HG03045 (cell line): ENCODE data around the gene DNAH6.

Experiments used
- ATAC-seq: cut with Tn5 transposase; IDR thresholded peaks from one replicate; pipeline ENCODE4 v1.9.1; 2021; ENCODE audit warnings: mild to moderate bottlenecking, moderate library complexity; ENCODE audit not compliant: unreplicated experiment

DNAH6 gene

DNA sequence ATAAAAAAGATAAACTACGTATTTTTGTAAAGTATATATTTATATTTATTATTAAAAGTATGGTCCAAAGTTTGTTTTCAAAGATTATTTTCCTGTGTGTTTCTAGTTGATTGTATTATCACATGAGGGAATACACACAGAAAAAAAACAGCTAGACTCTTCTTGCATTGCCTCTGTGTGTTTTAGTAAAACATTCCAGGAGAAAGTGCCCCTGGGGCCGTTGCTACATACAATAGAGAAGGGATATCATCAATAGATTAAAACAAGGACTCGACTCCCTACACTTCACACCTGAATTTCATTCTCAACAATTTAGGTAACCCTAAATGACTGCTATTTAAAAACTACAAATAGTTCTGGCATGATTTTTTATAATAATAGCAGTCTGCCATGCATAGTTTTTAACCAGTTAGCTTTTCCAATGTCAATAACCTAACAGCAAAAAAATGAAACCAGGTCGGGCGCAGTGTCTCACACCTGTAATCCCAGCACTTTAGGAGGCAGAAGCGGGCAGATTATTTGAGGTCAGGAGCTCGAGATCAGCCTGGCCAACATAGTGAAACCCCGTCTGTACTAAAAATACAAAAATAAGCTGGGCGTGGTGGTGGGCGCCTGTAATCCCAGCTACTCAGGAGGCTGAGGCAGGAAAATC is 171.3 kb downstream of the DNAH6 start:
- no peak for ATAC-seq

DNA sequence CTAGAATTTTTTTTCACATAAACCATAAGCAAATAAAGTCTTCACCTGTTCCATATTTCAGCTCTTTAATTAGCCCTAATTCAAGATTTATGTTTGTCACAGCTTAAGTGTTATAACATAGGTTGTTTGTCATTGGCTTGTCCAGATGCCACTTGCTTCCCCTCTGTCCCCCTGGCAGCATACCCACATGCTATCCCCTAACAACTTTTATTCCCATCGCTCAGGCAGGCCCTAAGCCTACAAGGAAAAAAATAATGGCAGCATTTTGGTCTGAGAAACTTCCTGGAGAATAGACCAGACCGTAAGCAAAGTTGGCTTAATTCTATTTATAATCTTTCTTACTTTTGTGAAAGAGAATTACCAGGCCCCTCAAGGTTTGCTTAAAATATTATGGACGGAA is 173.9 kb downstream of the DNAH6 start:
- no peak for ATAC-seq

DNA sequence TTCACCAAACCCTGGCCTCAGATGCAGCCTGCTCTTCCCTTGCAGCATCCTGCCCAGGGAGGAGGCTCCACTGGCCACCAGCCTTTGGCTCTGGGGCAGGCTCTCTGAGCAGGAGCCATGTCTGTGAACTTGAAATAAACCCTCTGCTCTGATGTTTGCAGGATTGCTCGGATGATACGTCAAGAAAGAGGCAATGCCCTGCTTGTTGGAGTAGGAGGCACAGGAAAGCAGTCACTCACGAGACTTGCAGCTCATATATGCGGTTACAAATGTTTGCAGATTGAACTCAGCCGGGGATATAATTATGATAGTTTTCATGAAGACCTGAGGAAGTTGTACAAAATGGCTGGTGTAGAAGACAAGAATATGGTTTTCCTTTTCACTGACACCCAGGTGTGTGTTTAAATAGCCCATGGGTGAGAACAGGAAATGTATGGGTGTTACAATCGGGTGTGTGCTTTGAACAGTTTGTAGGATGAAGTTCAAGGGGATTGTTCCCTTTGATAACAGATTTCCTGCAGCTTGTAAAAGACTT is 177.9 kb downstream of the DNAH6 start:
- ATAC-seq, result no peak

DNA sequence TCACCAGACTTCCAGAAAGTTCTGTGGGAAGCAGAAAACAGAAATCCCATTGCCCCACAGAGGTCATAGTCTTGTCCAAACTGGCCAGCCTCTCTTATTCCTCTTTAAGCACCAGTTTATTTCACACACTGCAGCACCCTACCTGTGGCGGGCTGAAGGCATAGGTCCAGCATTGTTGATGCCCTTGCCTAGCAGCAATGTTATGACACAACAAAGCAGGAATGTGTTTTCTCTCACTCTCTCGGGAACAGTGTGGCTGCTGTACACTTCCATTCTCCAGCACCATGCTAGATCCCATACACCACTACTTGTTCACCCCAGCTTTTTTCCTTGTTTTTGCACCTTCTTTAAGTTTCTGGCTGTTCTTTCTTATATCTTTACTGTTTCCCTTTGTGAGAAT is 181.6 kb downstream of the DNAH6 start:
- no peak for ATAC-seq

DNA sequence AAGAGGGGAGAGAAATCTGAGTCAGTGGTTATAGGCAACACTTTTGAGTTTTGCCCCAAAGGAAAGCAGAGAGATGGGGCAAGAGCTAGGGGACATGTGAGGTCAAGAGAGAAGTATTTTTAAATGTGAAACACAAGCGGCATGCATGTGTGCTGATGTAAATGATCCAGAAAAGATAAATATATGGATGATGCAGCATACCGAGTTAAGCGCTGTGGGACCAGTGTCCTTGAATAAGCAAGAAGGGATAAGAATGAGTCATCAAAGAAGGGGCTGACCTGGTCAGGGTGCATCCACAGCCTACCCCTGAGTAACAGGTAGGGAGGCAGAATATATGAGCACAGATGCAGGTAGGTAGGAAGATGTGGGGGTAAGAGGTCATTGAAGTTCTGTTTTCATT is 183.7 kb downstream of the DNAH6 start:
- no peak for ATAC-seq

DNA sequence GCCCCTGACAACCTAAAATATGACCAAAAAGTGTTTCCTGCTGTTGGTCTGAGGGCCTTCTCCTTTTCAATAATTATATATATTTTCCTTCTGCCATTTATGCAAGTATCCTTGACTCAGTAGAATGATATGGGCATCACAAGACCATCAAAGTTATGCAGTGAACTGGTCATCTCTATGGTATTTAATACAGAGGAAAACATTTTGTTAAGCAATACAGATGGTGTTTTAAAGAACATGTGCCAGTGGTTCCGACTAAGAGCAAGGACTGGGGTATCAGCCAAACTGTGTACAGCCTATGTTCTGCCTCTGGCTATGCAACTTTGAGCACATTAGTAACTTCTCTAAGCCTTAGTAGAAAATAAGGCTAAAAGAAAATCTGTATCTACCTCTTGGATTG is 185.6 kb downstream of the DNAH6 start:
- ATAC-seq, result no peak

DNA sequence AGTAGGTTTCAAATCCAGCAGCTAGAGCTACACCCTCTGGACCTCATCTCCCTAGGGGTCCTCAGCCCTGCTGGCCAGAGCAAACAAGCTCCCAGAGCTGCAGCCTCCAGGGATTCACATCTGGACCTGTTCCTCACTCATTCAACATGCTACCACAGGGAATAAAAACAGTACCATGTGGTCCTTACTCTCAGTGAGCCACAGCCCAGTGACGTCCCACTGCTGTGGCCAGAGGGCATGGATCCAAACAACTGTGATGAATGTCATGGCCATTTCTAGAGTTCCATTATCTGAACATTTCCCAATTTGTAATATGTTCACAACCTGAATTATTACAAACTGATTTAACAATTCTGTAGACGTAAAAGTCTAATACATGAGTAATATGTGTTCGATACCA is 186.6 kb downstream of the DNAH6 start:
- no peak for ATAC-seq

DNA sequence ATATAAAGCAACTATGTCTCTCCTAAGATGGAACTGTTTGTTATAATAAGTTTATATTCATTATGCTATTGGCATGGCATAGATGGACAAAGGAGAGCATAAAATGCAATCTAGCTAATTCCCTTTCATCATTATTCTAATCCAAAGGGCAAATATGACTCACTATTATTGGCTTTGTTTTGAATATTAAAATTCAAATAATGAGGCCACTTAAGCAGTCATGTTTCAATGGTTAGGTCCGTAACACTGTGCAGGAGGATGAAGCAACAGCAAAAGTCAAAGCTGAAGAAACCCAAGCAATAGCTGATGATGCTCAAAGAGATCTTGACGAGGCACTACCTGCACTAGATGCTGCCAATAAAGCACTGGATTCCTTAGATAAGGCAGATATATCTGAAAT is 187.5 kb downstream of the DNAH6 start:
- ATAC-seq, result no peak

DNA sequence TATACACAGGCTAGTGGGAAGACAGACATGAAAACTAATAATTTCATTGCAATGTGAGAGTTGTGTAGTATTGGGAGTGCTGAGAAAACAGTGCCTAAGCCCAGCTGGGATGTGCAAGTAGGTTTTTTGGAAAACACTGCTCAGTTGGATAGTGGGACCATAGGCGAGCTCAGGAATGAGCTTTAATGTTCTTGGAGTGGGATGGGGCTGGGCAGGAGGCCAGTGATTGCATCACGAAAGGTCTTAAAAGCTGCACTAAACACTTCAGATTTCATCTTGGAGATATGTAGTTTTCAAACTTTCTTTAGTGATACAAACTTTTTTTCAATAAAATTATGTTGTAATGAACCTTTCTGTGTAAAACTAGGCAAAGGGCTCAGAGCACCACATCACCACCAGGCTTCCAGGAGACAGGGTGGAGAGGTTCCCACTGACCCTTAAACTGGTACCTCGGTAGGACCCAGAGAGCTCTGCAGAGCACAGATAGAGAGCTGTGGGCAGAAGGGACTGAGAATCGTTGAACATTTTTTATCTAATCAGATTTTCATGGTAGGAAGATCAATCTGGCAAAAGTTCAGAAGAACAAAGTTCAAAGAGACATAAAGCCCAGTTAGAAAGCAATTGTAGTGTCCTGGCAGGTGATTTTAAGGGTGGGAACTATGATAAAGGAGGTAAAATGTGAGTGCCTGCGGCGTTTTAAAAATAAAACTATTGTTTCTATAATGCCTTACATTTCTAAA is 188.4 kb downstream of the DNAH6 start:
- no peak for ATAC-seq

DNA sequence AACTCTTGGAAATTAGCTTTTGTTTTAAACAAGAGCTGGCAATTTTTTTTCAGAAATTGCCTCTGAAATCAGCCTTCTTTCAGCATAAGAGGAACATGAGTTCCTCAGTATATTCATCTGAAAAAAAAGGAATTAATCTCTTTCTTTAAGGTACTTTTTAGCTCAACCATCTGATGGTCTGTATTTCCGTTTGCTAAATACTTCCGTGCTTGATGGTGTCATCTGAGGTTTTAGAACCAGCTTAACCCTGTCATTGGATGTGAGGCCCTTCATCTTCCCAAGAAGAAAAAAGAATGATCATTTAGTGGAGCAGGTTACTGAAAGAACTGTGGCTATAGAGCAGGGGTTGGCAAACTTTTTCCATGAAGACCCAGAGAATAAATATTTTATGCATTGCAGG is 189.6 kb downstream of the DNAH6 start:
- no peak for ATAC-seq

DNA sequence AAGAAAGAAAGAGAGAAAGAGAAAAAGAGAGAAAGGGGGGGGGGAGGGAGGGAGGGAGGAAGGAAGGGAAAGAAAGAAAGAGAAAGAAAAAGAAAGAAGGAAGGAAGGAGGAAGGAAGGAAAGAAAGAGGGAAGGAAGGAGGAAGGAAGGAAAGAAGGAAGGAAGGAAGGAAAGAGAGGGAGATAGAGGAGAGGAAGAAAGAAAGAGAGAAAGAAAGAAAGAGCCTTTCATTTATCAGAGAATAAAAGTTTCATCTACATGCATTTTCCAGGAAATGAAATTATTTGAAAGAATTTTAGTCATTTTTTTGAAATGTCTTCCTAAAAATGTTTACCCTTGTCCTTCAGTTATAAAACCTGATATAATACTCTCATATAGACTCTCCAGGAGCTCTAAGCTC is 192.1 kb downstream of the DNAH6 start:
- ATAC-seq, result no peak

DNA sequence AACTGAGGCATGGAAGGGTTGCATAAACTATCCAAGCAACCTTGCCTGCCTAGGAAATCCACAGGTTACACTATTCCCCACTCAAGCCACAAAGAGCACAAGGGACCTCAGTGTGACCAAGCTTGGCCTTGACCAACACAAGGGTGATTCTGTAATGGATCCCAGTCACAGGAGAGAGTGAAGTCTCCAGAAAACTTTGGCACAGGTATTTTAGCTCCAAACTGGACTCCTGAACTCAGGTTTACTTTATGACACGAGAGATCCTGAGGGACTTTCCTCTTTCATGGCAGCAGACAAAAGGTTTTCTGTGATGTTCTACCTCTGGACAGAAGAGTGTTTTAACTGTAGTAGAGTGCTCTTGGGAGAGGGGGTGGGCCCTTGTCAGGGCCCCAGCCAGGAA is 195.4 kb downstream of the DNAH6 start:
- no peak for ATAC-seq

DNA sequence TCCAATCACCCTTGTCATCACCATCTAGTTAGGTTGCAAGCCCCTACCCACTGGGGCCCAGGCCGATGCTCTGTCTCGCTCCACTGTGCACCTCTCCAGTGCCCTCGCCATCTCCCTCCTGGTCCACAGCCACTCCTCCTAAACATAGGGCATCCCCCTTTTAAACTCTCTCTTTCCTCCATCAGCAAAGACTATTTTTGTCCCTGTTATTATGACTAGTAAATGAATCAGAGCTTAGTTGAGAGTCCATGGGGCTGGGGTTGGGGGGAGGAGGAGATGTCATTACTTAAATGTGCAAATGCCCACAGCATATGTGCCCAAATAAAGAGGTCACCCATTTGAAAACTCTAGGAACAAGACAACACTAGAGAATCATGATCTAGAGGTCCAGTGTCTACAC is 197.1 kb downstream of the DNAH6 start:
- no peak for ATAC-seq

DNA sequence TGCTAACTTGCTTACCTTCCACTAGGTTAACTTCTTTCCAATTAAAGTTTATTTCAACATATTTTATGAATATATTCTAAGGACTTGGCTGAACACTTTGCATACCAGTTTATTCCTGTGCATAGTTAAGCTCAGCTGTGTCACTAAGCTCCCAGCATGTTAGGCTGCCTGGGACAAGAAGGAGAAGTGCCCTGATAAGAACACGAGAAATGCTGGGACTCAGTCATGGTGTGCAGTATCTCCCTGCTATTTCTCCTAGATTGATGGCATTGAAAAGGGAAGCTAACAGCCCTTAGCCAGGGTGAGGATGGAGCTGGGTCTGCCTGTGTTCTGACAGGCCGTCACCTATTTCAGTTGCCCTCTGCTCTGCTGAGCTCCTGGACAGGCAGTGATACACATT is 200.3 kb downstream of the DNAH6 start:
- no peak for ATAC-seq

DNA sequence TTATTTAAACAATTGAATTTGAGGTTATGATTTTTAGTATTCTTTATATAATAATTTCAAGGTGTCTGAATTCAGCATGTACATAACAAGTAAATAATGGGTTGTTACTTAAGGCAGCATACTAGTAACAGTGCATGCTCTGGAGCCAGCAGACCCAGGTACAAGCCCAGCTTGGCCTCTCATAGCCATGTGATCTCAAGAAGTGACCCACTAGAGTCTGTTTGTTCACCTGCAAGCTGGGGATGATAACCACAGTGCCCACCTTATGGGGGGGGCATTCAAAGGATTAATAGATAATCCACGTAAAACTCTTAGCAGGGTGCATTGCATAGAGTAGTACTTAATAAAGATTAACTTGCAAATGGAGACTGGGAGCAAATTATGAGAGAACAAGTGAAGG is 201.0 kb downstream of the DNAH6 start:
- ATAC-seq, result no peak

DNA sequence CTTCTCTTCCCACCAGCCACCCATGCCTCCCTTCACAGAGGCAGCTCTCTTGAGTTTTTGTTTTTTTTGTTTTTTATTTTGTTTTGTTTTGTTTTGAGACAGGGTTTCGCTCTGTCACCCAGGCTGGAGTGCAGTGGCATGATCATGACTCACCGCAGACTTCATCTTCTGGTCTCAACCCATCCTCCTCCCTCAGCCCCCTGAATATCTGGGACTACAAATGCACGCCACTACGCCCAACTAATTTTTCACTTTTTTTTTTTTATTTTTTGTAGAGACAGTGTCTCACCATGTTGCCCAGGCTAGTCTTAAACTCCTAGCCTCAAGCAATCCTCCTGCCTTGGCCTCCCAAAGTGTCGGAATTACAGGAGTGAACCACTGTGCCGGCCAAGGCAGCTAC is 203.1 kb downstream of the DNAH6 start:
- no peak for ATAC-seq

DNA sequence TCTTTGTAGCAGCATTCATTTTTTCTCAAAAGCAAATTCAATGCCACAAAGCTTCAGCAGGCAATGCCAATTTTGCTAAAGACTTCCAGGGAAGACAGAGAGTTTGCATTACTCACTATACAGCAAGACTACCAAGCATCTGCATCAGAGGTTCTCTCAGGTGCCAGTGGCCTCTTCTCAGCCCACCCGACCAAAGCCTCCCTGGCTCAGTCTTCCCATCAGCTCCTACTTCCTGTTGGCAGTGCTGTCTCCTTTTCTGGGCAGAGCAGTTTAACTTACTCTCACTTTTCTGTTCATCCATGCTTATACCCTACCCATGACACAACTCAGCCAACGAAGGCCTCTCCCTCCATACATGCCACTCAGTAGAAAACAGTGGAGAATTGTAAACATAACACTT is 207.5 kb downstream of the DNAH6 start:
- ATAC-seq, result no peak

DNA sequence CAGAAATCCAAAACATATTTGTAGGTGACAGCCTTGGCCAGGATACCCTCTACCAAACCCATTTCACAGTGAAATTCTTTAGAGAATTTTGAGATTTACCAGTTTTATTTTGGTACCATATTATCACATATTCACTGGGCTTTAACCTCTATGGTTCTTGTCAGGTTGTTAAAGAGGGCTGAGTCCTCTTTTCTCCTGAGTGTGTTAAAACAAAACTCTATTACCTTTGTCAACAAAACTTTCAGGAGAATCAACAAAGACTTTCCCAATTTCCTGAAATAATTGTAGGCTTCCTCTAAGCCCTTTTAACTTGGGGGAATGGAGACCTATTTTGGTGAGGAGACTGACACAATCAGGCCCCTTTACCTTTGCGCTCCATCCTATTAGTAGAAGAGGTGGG is 209.4 kb downstream of the DNAH6 start:
- ATAC-seq, result no peak

DNA sequence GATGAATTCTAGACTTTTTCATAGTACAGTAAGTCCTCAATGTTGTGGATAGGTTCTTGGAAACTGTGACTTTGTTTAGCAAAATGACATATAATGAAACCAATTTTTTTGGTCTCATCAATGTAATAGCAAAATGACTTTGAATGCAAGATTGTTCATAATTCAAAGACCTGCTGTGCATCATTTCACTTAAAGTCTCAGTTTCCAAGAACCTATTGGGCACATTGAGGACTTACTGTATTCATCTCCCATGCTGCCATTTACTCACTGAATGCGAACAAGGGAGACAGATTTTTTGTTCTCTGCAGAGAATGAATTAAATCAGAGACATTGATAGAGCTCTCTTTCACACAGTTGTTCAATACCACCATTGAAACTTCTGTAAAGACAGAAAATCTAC is 211.0 kb downstream of the DNAH6 start:
- ATAC-seq, result no peak

DNA sequence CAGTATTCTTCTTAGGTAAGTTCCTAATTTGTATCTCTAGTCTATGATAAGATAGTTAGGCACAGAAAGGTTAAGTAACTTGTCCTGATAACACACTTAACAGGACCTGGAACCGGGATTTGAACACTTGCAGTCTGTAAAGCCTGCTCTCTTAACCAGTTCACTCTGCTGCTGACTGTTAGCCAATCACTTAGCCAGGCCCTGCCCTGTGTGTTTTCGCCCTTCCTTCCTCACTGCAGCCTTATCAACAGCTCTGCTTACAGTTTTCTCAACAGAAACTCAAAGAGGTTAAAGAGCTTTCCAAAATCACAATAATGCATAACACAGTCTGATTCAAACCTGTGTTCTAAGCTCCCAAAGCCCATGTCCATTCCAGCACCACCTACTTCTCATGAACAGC is 212.9 kb downstream of the DNAH6 start:
- ATAC-seq, result no peak

DNA sequence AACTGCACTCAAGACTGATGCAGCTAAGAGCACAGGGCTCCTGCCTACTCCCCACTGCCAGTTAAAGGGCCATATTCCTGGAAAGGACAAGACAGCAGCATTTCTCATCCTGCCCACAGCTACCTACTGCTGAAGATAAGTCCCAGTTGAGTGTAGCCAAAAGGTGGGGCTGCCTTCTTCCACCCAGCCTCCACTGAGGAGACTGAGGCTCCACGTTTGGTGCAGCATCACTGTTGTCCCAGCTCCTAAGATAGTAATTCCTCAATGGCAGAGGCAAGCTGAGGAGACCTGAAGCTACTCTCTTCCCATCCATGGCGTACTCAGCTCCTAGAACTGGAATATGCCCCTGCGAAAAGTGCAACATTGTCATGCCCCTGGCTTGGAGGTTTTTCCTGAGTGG is 214.9 kb downstream of the DNAH6 start:
- ATAC-seq, result no peak

DNA sequence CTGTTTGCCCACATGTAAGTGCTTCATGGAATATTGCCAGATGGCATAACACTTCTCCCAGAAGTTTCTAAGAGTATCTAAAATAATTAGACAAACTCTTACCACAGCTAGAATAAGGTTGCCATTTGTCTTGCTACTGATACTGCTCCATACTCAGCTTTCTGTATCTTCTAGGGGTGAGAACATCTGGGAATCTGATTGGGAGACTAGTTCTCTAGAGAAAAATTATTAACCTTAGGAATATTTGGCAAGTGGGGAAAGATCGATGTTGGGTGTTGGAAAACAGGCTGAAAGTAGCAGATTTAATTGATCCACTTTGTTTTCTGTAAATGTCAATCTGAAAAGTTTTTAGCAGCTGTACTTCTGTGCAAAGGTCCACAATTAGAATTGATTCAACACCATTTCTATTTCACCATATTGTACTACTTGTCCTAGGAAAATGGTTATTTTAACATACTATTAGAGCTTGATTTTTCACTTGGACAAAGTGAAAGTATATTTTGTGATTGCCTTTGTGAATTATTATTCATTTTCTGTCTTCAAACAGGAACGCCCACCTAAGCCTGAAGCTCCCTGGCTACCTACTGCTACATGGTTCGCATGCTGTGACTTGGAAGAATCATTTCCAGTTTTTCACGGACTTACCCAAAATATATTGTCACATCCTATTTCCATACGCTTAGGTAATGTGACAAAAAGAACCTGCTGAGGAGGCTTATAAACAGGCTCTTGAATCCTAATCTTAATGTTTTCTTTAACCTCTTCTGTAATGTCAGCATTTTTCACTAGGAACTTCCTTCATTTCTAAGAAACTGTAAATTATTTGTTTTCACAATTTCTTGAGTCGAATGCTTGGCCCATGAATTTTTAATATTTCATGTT is 216.8 kb downstream of the DNAH6 start:
- no peak for ATAC-seq
